Measurements from ENCODE around the gene QRICH1. TPM values are rescaled to one million over a fixed set of nuclear protein-coding genes. Genes with fewer than 3 reads are reported as not detected.

The QRICH1 gene
- total RNA-seq, 1 experiment from 2014 or later = 96.1 TPM

DNA sequence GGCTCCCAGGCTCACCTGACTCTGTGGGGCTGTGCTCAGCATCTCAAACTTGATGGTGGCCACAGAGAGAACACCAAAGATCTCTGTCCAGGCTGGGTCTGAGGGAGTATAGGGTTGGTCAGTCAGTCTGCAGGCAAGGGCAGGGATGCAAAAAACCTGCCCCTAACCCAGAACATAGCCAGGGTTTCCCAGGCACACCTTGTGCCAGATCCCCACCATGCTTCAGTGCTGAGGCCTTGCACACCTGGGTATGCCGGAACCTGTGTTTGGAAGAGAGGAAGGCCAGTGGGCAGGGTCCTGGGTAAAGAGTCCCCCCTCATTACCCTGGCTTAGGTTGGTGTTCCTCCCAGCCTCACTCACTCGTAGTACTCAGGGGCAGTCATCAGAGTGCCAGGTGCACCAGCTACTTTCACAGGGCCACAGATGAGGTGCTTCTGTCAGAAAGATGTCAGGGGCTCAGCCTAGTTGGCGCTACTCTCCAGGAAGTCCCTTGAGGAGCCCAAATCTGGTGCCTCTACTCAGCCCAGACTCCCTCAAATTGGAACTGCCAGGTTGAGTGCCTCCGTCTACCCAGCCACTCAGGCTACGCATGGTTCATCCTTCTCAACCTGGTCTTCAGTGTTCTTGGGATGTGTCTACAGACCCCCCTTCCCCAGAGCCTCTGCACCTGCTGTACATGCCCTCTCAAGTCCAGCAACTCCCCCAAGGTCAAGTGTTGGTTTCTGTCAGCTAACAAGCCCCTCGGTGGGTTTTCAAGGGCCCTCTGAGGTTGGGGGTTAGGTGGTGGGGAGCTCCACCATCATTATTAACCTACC lies 77.2 kb downstream of the QRICH1 start:
- Mint-ChIP-seq H3K27ac (ENCODE audit: low read depth, unreplicated experiment) (no peak overlapping the region), H3K36me3 (ENCODE audit: insufficient read depth, unreplicated experiment) (peaks cover 64% of the 10 kb centered on the region), H3K4me3 (ENCODE audit: unreplicated experiment) (peak overlapping the region; percentile 89), H3K27me3 (ENCODE audit: insufficient read depth, unreplicated experiment) (no peaks in the 10 kb centered on the region), H3K9me3 (ENCODE audit: unreplicated experiment) (no peaks in the 10 kb centered on the region), H3K4me1 (ENCODE audit: insufficient read depth, unreplicated experiment) (no peaks in the 10 kb centered on the region)
- CTCF ChIA-PET = interaction anchor here (0.6 to 2.4 kb wide), 4 partner anchors 9 to 456 kb away, joined by 3 to 7 read pairs (median 4); no protein-coding TSS in a partner anchor
- intact Hi-C loops (cut with micrococcal nuclease) = no loop called here
- POLR2A ChIA-PET = interaction anchor here (0.7 to 9.9 kb wide), 11 partner anchors 8 to 454 kb away, joined by 3 to 251 read pairs (median 5); partner anchors contain the start of genes DAG1, IMPDH2, P4HTM and QRICH1
- TF ChIP-seq, protein P1, sequence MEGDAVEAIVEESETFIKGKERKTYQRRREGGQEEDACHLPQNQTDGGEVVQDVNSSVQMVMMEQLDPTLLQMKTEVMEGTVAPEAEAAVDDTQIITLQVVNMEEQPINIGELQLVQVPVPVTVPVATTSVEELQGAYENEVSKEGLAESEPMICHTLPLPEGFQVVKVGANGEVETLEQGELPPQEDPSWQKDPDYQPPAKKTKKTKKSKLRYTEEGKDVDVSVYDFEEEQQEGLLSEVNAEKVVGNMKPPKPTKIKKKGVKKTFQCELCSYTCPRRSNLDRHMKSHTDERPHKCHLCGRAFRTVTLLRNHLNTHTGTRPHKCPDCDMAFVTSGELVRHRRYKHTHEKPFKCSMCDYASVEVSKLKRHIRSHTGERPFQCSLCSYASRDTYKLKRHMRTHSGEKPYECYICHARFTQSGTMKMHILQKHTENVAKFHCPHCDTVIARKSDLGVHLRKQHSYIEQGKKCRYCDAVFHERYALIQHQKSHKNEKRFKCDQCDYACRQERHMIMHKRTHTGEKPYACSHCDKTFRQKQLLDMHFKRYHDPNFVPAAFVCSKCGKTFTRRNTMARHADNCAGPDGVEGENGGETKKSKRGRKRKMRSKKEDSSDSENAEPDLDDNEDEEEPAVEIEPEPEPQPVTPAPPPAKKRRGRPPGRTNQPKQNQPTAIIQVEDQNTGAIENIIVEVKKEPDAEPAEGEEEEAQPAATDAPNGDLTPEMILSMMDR (IDR thresholded peaks at IDR 0.05; ENCODE audit: unreplicated experiment) = no peak
- DNase-seq (ENCODE audit: unreplicated experiment) = no peak
- BruUV-seq (replicated peaks) = no TSS peak

- Mint-ChIP-seq H3K27ac (ENCODE audit: low read depth, unreplicated experiment) (no peak overlapping the region), H3K9me3 (ENCODE audit: unreplicated experiment) (no peaks in the 10 kb centered on the region), H3K4me3 (ENCODE audit: unreplicated experiment) (no peak overlapping the region), H3K4me1 (ENCODE audit: insufficient read depth, unreplicated experiment) (no peaks in the 10 kb centered on the region), H3K27me3 (ENCODE audit: insufficient read depth, unreplicated experiment) (no peaks in the 10 kb centered on the region), H3K36me3 (ENCODE audit: insufficient read depth, unreplicated experiment) (peaks cover 66% of the 10 kb centered on the region)
- intact Hi-C loops (cut with micrococcal nuclease) = loop anchor here (2.0 kb wide), 1 partner anchor 27 kb away; no protein-coding TSS in a partner anchor
- TF ChIP-seq, protein P1 (IDR thresholded peaks at IDR 0.05; ENCODE audit: unreplicated experiment) = no peak
- no peak for DNase-seq (ENCODE audit: unreplicated experiment)
- CTCF ChIA-PET = interaction anchor here (0.6 to 2.4 kb wide), 2 partner anchors 28 to 457 kb away, joined by 4 to 7 read pairs; no protein-coding TSS in a partner anchor
- BruUV-seq (replicated peaks) = no TSS peak
- POLR2A ChIA-PET = interaction anchor here (1.1 to 3.5 kb wide), 2 partner anchors 8 to 25 kb away, joined by 9 to 15 read pairs; partner anchors contain the start of genes P4HTM and WDR6
Measured at GRCh38 chr3:49015765-49016164, 78.1 kb downstream of the QRICH1 start.

GRCh38 chr3:49015072-49015471 lies 78.8 kb downstream of the QRICH1 start:
- no peak for DNase-seq (ENCODE audit: unreplicated experiment)
- Mint-ChIP-seq H3K9me3 (ENCODE audit: unreplicated experiment) (no peaks in the 10 kb centered on the region), H3K27me3 (ENCODE audit: insufficient read depth, unreplicated experiment) (no peaks in the 10 kb centered on the region), H3K4me1 (ENCODE audit: insufficient read depth, unreplicated experiment) (no peaks in the 10 kb centered on the region), H3K27ac (ENCODE audit: low read depth, unreplicated experiment) (no peak overlapping the region), H3K4me3 (ENCODE audit: unreplicated experiment) (no peak overlapping the region), H3K36me3 (ENCODE audit: insufficient read depth, unreplicated experiment) (peaks cover 73% of the 10 kb centered on the region)
- BruUV-seq (replicated peaks) = no TSS peak
- ChIA-PET CTCF (interaction anchor here (1.1 to 2.3 kb wide), 3 partner anchors 26 to 29 kb away, joined by 3 to 16 read pairs (median 7); partner anchors contain the start of gene P4HTM), POLR2A (interaction anchor here (1.1 to 3.5 kb wide), 2 partner anchors 8 to 24 kb away, joined by 9 to 15 read pairs; partner anchors contain the start of genes P4HTM and WDR6)
- intact Hi-C loops (cut with micrococcal nuclease) = loop anchor here (2.0 kb wide), 1 partner anchor 26 kb away; no protein-coding TSS in a partner anchor
- TF ChIP-seq, protein P1 (IDR thresholded peaks at IDR 0.05; ENCODE audit: unreplicated experiment) = no peak

Data from MCF 10A (cell line).